ENCODE measurements around the gene GBGT1. TPM values are rescaled to one million over a fixed set of nuclear protein-coding genes. Genes with fewer than 3 reads are reported as not detected.

Gene GBGT1
- total and polyA plus RNA-seq, 2 donors (not counting 3 experiments of a cell fraction or from before 2014, with no cell fraction given), result 35.6 to 56.3 TPM

DNA sequence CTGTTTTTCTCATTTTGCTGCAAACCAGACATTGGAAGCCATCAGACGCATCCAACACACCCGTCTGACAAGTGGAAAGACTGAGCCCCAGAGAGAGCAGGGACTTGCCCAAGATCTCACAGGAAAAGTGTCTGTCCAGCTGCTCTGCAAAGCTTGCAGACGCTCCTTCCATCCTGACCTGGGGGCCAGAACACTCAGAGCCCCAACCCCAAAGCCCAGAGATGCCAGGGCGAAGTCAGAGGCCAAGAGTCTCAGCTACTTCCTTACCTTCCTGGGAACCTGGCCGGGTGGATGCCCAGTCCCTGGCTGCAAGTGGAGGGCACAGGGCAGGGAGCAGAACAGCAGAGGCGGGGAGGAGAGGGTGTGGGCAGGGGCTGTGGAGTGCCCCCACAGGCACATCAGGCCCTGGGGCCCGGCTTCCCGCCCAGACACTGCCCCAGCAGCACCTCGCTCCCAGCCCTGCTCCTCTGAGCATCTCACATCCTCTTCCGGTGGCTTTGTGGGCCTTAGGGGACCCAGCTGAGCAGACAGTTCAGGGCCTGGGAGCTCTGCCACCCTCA lies 32.9 kb downstream of the GBGT1 start:
- intact Hi-C loops (cut with micrococcal nuclease) (no loop called here), dilution Hi-C loops (cut with MboI; ENCODE audit: extremely low pct_ligation_motif_present, low sequenced_read_pairs) (no loop called here)
- no peak for TF ChIP-seq MYC (IDR thresholded peaks at IDR 0.05; ENCODE audit: low read depth, low read length)
- TF ChIP-seq, protein P1, sequence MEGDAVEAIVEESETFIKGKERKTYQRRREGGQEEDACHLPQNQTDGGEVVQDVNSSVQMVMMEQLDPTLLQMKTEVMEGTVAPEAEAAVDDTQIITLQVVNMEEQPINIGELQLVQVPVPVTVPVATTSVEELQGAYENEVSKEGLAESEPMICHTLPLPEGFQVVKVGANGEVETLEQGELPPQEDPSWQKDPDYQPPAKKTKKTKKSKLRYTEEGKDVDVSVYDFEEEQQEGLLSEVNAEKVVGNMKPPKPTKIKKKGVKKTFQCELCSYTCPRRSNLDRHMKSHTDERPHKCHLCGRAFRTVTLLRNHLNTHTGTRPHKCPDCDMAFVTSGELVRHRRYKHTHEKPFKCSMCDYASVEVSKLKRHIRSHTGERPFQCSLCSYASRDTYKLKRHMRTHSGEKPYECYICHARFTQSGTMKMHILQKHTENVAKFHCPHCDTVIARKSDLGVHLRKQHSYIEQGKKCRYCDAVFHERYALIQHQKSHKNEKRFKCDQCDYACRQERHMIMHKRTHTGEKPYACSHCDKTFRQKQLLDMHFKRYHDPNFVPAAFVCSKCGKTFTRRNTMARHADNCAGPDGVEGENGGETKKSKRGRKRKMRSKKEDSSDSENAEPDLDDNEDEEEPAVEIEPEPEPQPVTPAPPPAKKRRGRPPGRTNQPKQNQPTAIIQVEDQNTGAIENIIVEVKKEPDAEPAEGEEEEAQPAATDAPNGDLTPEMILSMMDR (IDR thresholded peaks at IDR 0.05; ENCODE audit: extremely low read depth in 1 of 2, insufficient read depth in 1 of 2, low read depth in 1 of 2, low read length in 2 of 2), result no peak
- no peak for TF ChIP-seq JUN (IDR thresholded peaks at IDR 0.05; ENCODE audit: borderline replicate concordance, insufficient read depth, insufficient read length, low read depth)
- no peak for TF ChIP-seq FOS (IDR thresholded peaks at IDR 0.05; ENCODE audit: borderline replicate concordance, insufficient read depth, low read length)
- no peak for TF ChIP-seq GATA2 (IDR thresholded peaks at IDR 0.05; ENCODE audit: insufficient read depth, insufficient read length, low read depth, low read length)
- no peak for TF ChIP-seq EZH2 (IDR thresholded peaks at IDR 0.05; ENCODE audit: borderline replicate concordance, low read depth, low read length, severe bottlenecking)
- TF ChIP-seq, protein P2, sequence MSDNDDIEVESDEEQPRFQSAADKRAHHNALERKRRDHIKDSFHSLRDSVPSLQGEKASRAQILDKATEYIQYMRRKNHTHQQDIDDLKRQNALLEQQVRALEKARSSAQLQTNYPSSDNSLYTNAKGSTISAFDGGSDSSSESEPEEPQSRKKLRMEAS (IDR thresholded peaks at IDR 0.05; ENCODE audit: insufficient read depth, insufficient read length), result no peak
- TF ChIP-seq POLR2A (IDR thresholded peaks at IDR 0.05; ENCODE audit: low read depth, low read length), result no peak
- no peak for TF ChIP-seq POLR2AphosphoS5 (IDR thresholded peaks at IDR 0.05; ENCODE audit: insufficient read depth, low read depth, low read length)
- Histone ChIP-seq H3K27ac (ENCODE audit: insufficient read depth, low read depth, low read length) (no peak overlapping the region), H3K36me3 (ENCODE audit: control insufficient read depth in 2 of 2, extremely low read depth in 1 of 2, insufficient read depth in 2 of 2, low read length in 2 of 2) (no peaks in the 10 kb centered on the region), H3K79me2 (ENCODE audit: control insufficient read depth, insufficient read depth, low read length) (no peaks in the 10 kb centered on the region), H3K27me3 (ENCODE audit: control insufficient read depth in 2 of 2, insufficient read depth in 2 of 2, low read length in 2 of 2) (no peaks in the 10 kb centered on the region), H3K4me1 (ENCODE audit: control insufficient read depth, extremely low read depth, insufficient read depth, low read length) (peaks cover 40% of the 10 kb centered on the region), H4K20me1 (replicated peaks; ENCODE audit: control insufficient read depth, extremely low read depth, insufficient read depth, low read length) (no peaks in the 10 kb centered on the region), H3K9ac (replicated peaks; ENCODE audit: extremely low read depth, insufficient read depth, low read length) (no peak overlapping the region), H3K4me3 (replicated peaks in 1 of 3; ENCODE audit: insufficient read depth in 1 of 3, low read depth in 1 of 3, low read length in 3 of 3) (no peak overlapping the region), H3K4me2 (ENCODE audit: insufficient read depth, low read length) (no peak overlapping the region), H3K9me1 (replicated peaks; ENCODE audit: control insufficient read depth, extremely low read depth, insufficient read depth, low read length) (no peaks in the 10 kb centered on the region), H2AFZ (ENCODE audit: low read depth, low read length) (no peak overlapping the region), H3K9me3 (replicated peaks; ENCODE audit: control insufficient read depth, insufficient read depth, low read length) (no peaks in the 10 kb centered on the region)
- FAIRE-seq (no peak), DNase-seq (ENCODE audit: low read depth, low spot score) (no peak)
- no TSS peak for BruUV-seq (replicated peaks)
- ChIA-PET POLR2A (no interaction called here), CTCF (interaction anchor here (2.9 kb wide), 1 partner anchor 13 kb away, joined by 13 read pairs; no protein-coding TSS in a partner anchor)

Data from endothelial cell of umbilical vein (primary cell).